Measurements from ENCODE around the gene FEV.

Gene FEV

GRCh38 chr2:219028141-219028540 lies 43.2 kb upstream of the FEV start:
- H3K27me3 ChIP-seq (ENCODE audit: low read length) = no peaks in the 10 kb centered on the region
- no peaks in the 10 kb centered on the region for H3K9me2 ChIP-seq (replicated peaks; ENCODE audit: insufficient read depth, low read length)
- no peak overlapping the region for H3K9ac ChIP-seq (ENCODE audit: low read length)
- H4K20me1 ChIP-seq (ENCODE audit: low read depth, low read length) = no peaks in the 10 kb centered on the region
- H3K4me2 ChIP-seq (ENCODE audit: low read depth, low read length, poor library complexity, severe bottlenecking) = no peak overlapping the region
- H3K79me2 ChIP-seq (ENCODE audit: insufficient read depth, low read length) = no peaks in the 10 kb centered on the region
- no peak overlapping the region for H3K27ac ChIP-seq (ENCODE audit: low read depth, low read length)
- H3K36me3 ChIP-seq (ENCODE audit: low read length) = no peaks in the 10 kb centered on the region
- H3K9me3 ChIP-seq (ENCODE audit: insufficient read depth, low read length) = no peaks in the 10 kb centered on the region
- H2AFZ ChIP-seq (ENCODE audit: low read depth, low read length, severe bottlenecking) = no peak overlapping the region
- no peak overlapping the region for H3K4me3 ChIP-seq (ENCODE audit: insufficient read depth, low read length, poor library complexity, severe bottlenecking)
- no peaks in the 10 kb centered on the region for H3F3A ChIP-seq (ENCODE audit: insufficient read depth)
- TF ChIP-seq EZH2phosphoT487 (conservative IDR thresholded peaks at IDR 0.05; ENCODE audit: low read length) (no peak), CTCF (IDR thresholded peaks at IDR 0.05; ENCODE audit: insufficient read depth, low read length, poor library complexity, severe bottlenecking) (no peak)

- Histone ChIP-seq H3K9ac (ENCODE audit: low read length) (no peak overlapping the region), H2AFZ (ENCODE audit: low read depth, low read length, severe bottlenecking) (no peak overlapping the region), H4K20me1 (ENCODE audit: low read depth, low read length) (no peaks in the 10 kb centered on the region), H3K36me3 (ENCODE audit: low read length) (no peaks in the 10 kb centered on the region), H3K4me2 (ENCODE audit: low read depth, low read length, poor library complexity, severe bottlenecking) (no peak overlapping the region), H3K27ac (ENCODE audit: low read depth, low read length) (no peak overlapping the region), H3K27me3 (ENCODE audit: low read length) (no peaks in the 10 kb centered on the region), H3K9me3 (ENCODE audit: insufficient read depth, low read length) (no peaks in the 10 kb centered on the region), H3K79me2 (ENCODE audit: insufficient read depth, low read length) (no peaks in the 10 kb centered on the region), H3K9me2 (replicated peaks; ENCODE audit: insufficient read depth, low read length) (no peaks in the 10 kb centered on the region), H3K4me3 (ENCODE audit: insufficient read depth, low read length, poor library complexity, severe bottlenecking) (no peak overlapping the region), H3F3A (ENCODE audit: insufficient read depth) (no peaks in the 10 kb centered on the region)
- no peak for TF ChIP-seq EZH2phosphoT487 (conservative IDR thresholded peaks at IDR 0.05; ENCODE audit: low read length)
- no peak for TF ChIP-seq CTCF (IDR thresholded peaks at IDR 0.05; ENCODE audit: insufficient read depth, low read length, poor library complexity, severe bottlenecking)
Measured at GRCh38 chr2:219027511-219028055, 42.6 kb upstream of the FEV start.

- Histone ChIP-seq H4K20me1 (ENCODE audit: low read depth, low read length) (no peaks in the 10 kb centered on the region), H3F3A (ENCODE audit: insufficient read depth) (no peaks in the 10 kb centered on the region), H3K27me3 (ENCODE audit: low read length) (no peaks in the 10 kb centered on the region)
Measured at GRCh38 chr2:219026946-219027345, 42.0 kb upstream of the FEV start.

More at GRCh38 chr2:219026946-219027345, 42.0 kb upstream of the FEV start:
- no peaks in the 10 kb centered on the region for H3K36me3 ChIP-seq (ENCODE audit: low read length)
- no peak overlapping the region for H3K4me3 ChIP-seq (ENCODE audit: insufficient read depth, low read length, poor library complexity, severe bottlenecking)
- H3K9ac ChIP-seq (ENCODE audit: low read length) = no peak overlapping the region
- no peaks in the 10 kb centered on the region for H3K79me2 ChIP-seq (ENCODE audit: insufficient read depth, low read length)
- no peak overlapping the region for H3K27ac ChIP-seq (ENCODE audit: low read depth, low read length)
- no peak overlapping the region for H2AFZ ChIP-seq (ENCODE audit: low read depth, low read length, severe bottlenecking)
- H3K9me3 ChIP-seq (ENCODE audit: insufficient read depth, low read length) = no peaks in the 10 kb centered on the region
- no peak overlapping the region for H3K4me2 ChIP-seq (ENCODE audit: low read depth, low read length, poor library complexity, severe bottlenecking)
- no peak for TF ChIP-seq EZH2phosphoT487 (conservative IDR thresholded peaks at IDR 0.05; ENCODE audit: low read length)
- no peak for TF ChIP-seq CTCF (IDR thresholded peaks at IDR 0.05; ENCODE audit: insufficient read depth, low read length, poor library complexity, severe bottlenecking)
- H3K9me2 ChIP-seq (replicated peaks; ENCODE audit: insufficient read depth, low read length) = no peaks in the 10 kb centered on the region
